Right cardiac atrium (tissue), 5 donors: ENCODE data around the gene SIK3. TPM values are rescaled to one million over a fixed set of nuclear protein-coding genes. Genes with fewer than 3 reads are reported as not detected.

ENCODE experiments used
- ATAC-seq, 2 donors: fragments of 200-7000 bp; cut with Tn5 transposase; one replicate each; pipeline versions ENCODE4 v1.8.0 to v1.9.1; 2020; ENCODE audit warnings: moderate library complexity in 2 of 2, mild to moderate bottlenecking in 1 of 2
- DNase-seq, 3 donors: peaks; one replicate each; pipeline ENCODE4 v3.0.0-alpha.2; 2020
- H3K27ac ChIP-seq: one replicate; pipeline ENCODE4 v1.5.1; 2013; ENCODE audit warnings: mild to moderate bottlenecking, low read length, control low read depth, moderate library complexity
- H3K27me3 ChIP-seq: one replicate; pipeline ENCODE4 v1.6.1; 2013; ENCODE audit not compliant: control insufficient read depth, insufficient read depth
- H3K4me1 ChIP-seq: one replicate; pipeline ENCODE4 v1.6.1; 2013; ENCODE audit warnings: low read length; ENCODE audit not compliant: control insufficient read depth, insufficient read depth
- H3K4me3 ChIP-seq: one replicate; pipeline ENCODE4 v1.5.1; 2013; ENCODE audit warnings: low read length, control low read depth
- H3K9me3 ChIP-seq: one replicate; pipeline ENCODE4 v1.6.1; 2013; ENCODE audit warnings: low read length; ENCODE audit not compliant: control insufficient read depth
- WGBS: extraction: QIAGEN DNeasy Blood & Tissue Kit; methylation state at CpG from one replicate; pipeline ENCODE4 v1.1.7; 2013; 5-methylcytosine and 5-hydroxymethylcytosine counted together
- intact Hi-C, 4 donors: fragments of 100-400 bp; cut with DNase I; formaldehyde crosslinking; loops; one replicate each; pipeline versions ENCODE4 v1.11.0 to v1.14.0; 2022 to 2023
- polyA plus RNA-seq: library from polyadenylated mRNA; stranded (reverse); fragments of 200-250 nt; gene quantifications from one replicate; pipeline ENCODE4 v1.2.3, GENCODE V29; 2013
- total RNA-seq, 4 donors: library from RNA; stranded (reverse); fragmentation: NEBNext Ultra II Directional; extraction: Animal tissue kit (Norgen Biotek cat#: 25700); gene quantifications; one replicate each; pipeline ENCODE4 v1.2.1, GENCODE V29; 2021
- donor health status: healthy with polysubstance abuse.
- donor health status: DM: no; HTN: yes; CAD: no.
- donor health status: DM: no; HTN: no; CAD: no.
- donor health status: DM: no; HTN: yes; CAD: no; lungs with severe emphysema.
- donor health status: DM: yes; HTN: yes; CAD: no.

The SIK3 gene
- total and polyA plus RNA-seq, 5 donors, result 13.4 to 46.6 (median 34.6) TPM

- 97% methylated on average over 1 of the region's 1 CpG for WGBS
- Histone ChIP-seq H3K27ac (no peak overlapping the region), H3K27me3 (no peaks in the 10 kb centered on the region), H3K9me3 (no peaks in the 10 kb centered on the region), H3K4me1 (peaks cover 10% of the 10 kb centered on the region), H3K4me3 (no peak overlapping the region)
- ATAC-seq, result no peak
- DNase-seq, result no peak
- intact Hi-C loops, result no loop called here
These were observed 162.7 kb downstream of the SIK3 start for GRCh38 chr11:116935514-116935913.

DNA sequence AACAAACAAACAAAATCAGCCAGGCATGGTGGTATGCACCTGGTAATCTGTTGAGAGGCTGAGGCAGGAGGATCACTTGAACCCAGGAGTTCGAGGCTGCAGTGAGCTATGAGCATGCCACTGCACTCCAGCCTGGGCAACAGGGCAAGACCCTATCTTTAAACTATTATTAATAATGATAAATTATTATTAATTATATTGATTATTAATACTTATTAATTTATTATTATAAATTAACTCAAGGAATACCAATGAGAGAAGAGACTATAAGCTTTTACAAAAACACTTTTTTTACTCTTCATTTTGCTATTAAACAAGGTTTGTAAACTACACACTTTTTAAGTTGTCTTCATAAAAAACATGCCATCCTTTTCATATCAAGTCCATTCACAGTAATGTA lies 163.1 kb downstream of the SIK3 start:
- H3K27ac ChIP-seq, result no peak overlapping the region
- H3K9me3 ChIP-seq, result no peaks in the 10 kb centered on the region
- intact Hi-C loops, result no loop called here
- no peak overlapping the region for H3K4me3 ChIP-seq
- DNase-seq (no peak), ATAC-seq (no peak)
- 100% methylated on average over 1 of the region's 1 CpG for WGBS
- H3K4me1 ChIP-seq, result peaks cover 11% of the 10 kb centered on the region
- no peaks in the 10 kb centered on the region for H3K27me3 ChIP-seq

GRCh38 chr11:116933961-116934360 lies 164.3 kb downstream of the SIK3 start:
- intact Hi-C loops, result no loop called here
- H3K27me3 ChIP-seq, result no peaks in the 10 kb centered on the region
- ATAC-seq (no peak), DNase-seq (no peak)
- 97% methylated on average over 3 of the region's 3 CpGs for WGBS
- H3K9me3 ChIP-seq, result no peaks in the 10 kb centered on the region
- no peak overlapping the region for H3K27ac ChIP-seq
- no peak overlapping the region for H3K4me3 ChIP-seq
- peaks cover 11% of the 10 kb centered on the region for H3K4me1 ChIP-seq

DNA sequence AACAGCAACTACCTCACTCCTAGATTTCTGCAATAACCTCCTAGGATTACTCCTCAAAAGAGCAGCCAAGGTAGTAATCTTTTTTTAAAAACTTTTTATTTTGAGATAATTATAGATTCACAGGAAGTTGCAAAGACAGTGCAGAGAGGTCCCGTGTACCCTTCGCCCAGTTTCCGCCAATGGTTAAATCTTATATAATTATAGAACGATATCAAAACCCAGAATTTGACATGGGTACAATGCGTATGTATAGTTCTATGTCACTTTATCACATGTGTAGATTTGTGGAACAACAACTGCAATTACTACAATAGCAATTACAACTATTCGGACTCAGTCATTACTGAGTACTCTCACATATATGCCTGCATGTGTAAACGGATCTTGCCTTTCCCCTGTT lies 166.0 kb downstream of the SIK3 start:
- Histone ChIP-seq H3K4me3 (no peak overlapping the region), H3K27ac (no peak overlapping the region), H3K9me3 (no peaks in the 10 kb centered on the region), H3K4me1 (peaks cover 11% of the 10 kb centered on the region), H3K27me3 (no peaks in the 10 kb centered on the region)
- DNase-seq (no peak), ATAC-seq (no peak)
- WGBS, result 73% methylated on average over 7 of the region's 7 CpGs
- intact Hi-C loops, result no loop called here

GRCh38 chr11:116931206-116931953 lies 166.8 kb downstream of the SIK3 start:
- DNase-seq (peak in 2 of 3 donors; percentile 29 to 55), ATAC-seq (peak; percentile 75 to 90)
- H3K9me3 ChIP-seq, result no peaks in the 10 kb centered on the region
- no peaks in the 10 kb centered on the region for H3K27me3 ChIP-seq
- H3K4me1 ChIP-seq, result peaks cover 11% of the 10 kb centered on the region
- WGBS, result 40% methylated on average over 7 of the region's 7 CpGs
- peak overlapping the region; percentile 2 for H3K27ac ChIP-seq
- intact Hi-C loops, result no loop called here
- H3K4me3 ChIP-seq, result no peak overlapping the region

GRCh38 chr11:116930586-116930985 lies 167.6 kb downstream of the SIK3 start:
- peak overlapping the region; percentile 68 for H3K27ac ChIP-seq
- peaks cover 11% of the 10 kb centered on the region for H3K4me1 ChIP-seq
- ATAC-seq (no peak), DNase-seq (no peak)
- intact Hi-C loops, result no loop called here
- H3K4me3 ChIP-seq, result peak overlapping the region; percentile 18
- H3K9me3 ChIP-seq, result no peaks in the 10 kb centered on the region
- H3K27me3 ChIP-seq, result no peaks in the 10 kb centered on the region
- WGBS, result 53% methylated on average over 2 of the region's 2 CpGs

DNA sequence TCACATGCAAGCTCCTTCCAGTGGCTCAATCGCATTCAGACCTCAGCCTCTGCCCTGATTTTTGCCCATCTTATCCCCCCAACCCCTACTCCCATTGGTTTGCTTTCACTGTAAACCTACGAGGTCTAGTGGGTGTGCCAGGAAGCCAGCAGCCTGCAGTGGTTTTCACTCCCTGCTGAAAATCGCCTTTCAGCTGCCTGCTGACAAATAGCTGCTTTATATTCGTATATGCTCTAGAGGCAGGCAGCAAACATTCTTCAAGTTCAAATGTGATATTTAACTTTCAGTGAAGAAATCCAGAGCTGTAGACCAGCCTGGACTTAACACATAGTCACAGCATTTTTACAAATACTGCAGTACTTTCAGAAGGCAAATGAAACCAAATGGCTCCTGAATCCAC lies 168.1 kb downstream of the SIK3 start:
- peak; percentile 28 to 60 for ATAC-seq
- no peaks in the 10 kb centered on the region for H3K9me3 ChIP-seq
- no peaks in the 10 kb centered on the region for H3K27me3 ChIP-seq
- intact Hi-C loops, result no loop called here
- peak in 2 of 3 donors; percentile 24 to 56 for DNase-seq
- peak overlapping the region; percentile 68 for H3K27ac ChIP-seq
- H3K4me3 ChIP-seq, result peak overlapping the region; percentile 18
- H3K4me1 ChIP-seq, result peaks cover 11% of the 10 kb centered on the region
- 6% methylated on average over 4 of the region's 4 CpGs for WGBS

- WGBS, result 22% methylated on average over 6 of the region's 6 CpGs
- DNase-seq (no peak), ATAC-seq (peak; percentile 45 to 61)
- no peaks in the 10 kb centered on the region for H3K27me3 ChIP-seq
- peak overlapping the region; percentile 18 for H3K4me3 ChIP-seq
- intact Hi-C loops, result no loop called here
- no peaks in the 10 kb centered on the region for H3K9me3 ChIP-seq
- peaks cover 11% of the 10 kb centered on the region for H3K4me1 ChIP-seq
- H3K27ac ChIP-seq, result no peak overlapping the region
These were observed 168.7 kb downstream of the SIK3 start for GRCh38 chr11:116929414-116930090.

GRCh38 chr11:116928845-116929244 lies 169.4 kb downstream of the SIK3 start:
- no peak overlapping the region for H3K27ac ChIP-seq
- ATAC-seq (no peak), DNase-seq (no peak)
- intact Hi-C loops, result no loop called here
- peaks cover 11% of the 10 kb centered on the region for H3K4me1 ChIP-seq
- no peaks in the 10 kb centered on the region for H3K27me3 ChIP-seq
- H3K9me3 ChIP-seq, result no peaks in the 10 kb centered on the region
- H3K4me3 ChIP-seq, result no peak overlapping the region
- WGBS, result 45% methylated on average over 5 of the region's 5 CpGs

DNA sequence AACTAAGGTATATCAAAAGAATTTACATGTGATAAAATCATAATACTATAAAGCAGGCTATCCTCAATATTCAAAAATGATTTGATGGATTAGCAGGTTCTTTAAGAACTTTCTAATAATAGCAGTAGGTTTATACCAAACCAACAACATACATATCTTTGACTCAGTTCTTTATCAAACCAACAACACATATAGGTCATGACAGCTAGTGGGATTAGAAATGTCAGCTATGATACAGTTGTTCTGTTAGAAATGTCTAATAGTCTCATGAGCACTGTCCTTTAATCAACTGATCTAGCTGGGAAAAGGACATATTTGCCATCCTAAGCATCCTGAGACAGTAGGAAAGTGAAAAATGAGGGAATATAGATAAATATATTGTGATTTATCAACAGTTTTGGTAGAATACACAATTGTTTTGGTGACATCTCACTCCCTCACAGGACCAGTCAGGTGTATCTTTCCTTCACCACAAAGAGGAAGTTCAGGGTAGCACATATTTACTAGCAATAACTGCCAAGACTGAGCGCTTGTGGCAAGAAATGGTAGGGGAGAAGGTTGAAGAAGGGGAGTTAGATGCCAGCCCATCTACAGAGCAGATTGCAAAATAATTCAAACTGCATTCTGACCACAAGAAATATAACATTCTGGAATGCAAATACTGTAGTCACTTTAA lies 170.0 kb downstream of the SIK3 start:
- H3K27me3 ChIP-seq, result no peaks in the 10 kb centered on the region
- peaks cover 11% of the 10 kb centered on the region for H3K4me1 ChIP-seq
- ATAC-seq (no peak), DNase-seq (no peak)
- WGBS, result 89% methylated on average over 1 of the region's 1 CpG
- no peak overlapping the region for H3K27ac ChIP-seq
- H3K4me3 ChIP-seq, result no peak overlapping the region
- intact Hi-C loops, result no loop called here
- no peaks in the 10 kb centered on the region for H3K9me3 ChIP-seq
